BE2C (cell line): ENCODE data around the gene ST8SIA6.

Experiments used
- DNase-seq: peaks from one replicate; pipeline ENCODE4 v3.0.0-alpha.2; 2020
- H3K27me3 ChIP-seq: fragments of 250-450 bp; sonication (Bioruptor Pico); 2 replicates; pipeline ENCODE4 v1.5.1; 2020; ENCODE audit warnings: mild to moderate bottlenecking
- H3K36me3 ChIP-seq: fragments of 250-450 bp; sonication (Bioruptor Pico); 2 replicates; pipeline ENCODE4 v1.5.1; 2020; ENCODE audit warnings: mild to moderate bottlenecking
- H3K4me1 ChIP-seq: fragments of 250-450 bp; sonication (Bioruptor Pico); 2 replicates; pipeline ENCODE4 v1.5.1; 2020
- H3K4me3 ChIP-seq: 2 replicates; pipeline ENCODE4 v1.5.1; 2011; ENCODE audit warnings: low read depth, low read length
- H3K9me3 ChIP-seq: fragments of 250-450 bp; sonication (Bioruptor Pico); 2 replicates; pipeline ENCODE4 v1.5.1; 2020
- CTCF ChIP-seq: IDR thresholded peaks from 2 replicates; pipeline ENCODE4 v1.5.1; 2012; ENCODE audit warnings: mild to moderate bottlenecking, low read depth, low read length

The ST8SIA6 gene

GRCh38 chr10:17431871-17432311 lies 22.5 kb downstream of the ST8SIA6 start:
- no peaks in the 10 kb centered on the region for H3K36me3 ChIP-seq
- H3K9me3 ChIP-seq: no peaks in the 10 kb centered on the region
- peaks cover 16% of the 10 kb centered on the region for H3K27me3 ChIP-seq
- no peak for TF ChIP-seq CTCF
- no peak for DNase-seq
- no peaks in the 10 kb centered on the region for H3K4me1 ChIP-seq
- no peak overlapping the region for H3K4me3 ChIP-seq

- Histone ChIP-seq H3K36me3 (no peaks in the 10 kb centered on the region), H3K4me1 (no peaks in the 10 kb centered on the region), H3K9me3 (no peaks in the 10 kb centered on the region), H3K27me3 (peaks cover 16% of the 10 kb centered on the region), H3K4me3 (no peak overlapping the region)
- peak; percentile 69 for DNase-seq
- peak; percentile 89 for TF ChIP-seq CTCF
These were observed 23.6 kb downstream of the ST8SIA6 start for GRCh38 chr10:17430647-17431355.

- H3K36me3 ChIP-seq: no peaks in the 10 kb centered on the region
- H3K4me1 ChIP-seq: no peaks in the 10 kb centered on the region
- H3K9me3 ChIP-seq: no peaks in the 10 kb centered on the region
- TF ChIP-seq CTCF: no peak
- DNase-seq: no peak
- peaks cover 12% of the 10 kb centered on the region for H3K27me3 ChIP-seq
- no peak overlapping the region for H3K4me3 ChIP-seq
These were observed 24.9 kb downstream of the ST8SIA6 start for GRCh38 chr10:17429490-17429889.

- no peaks in the 10 kb centered on the region for H3K36me3 ChIP-seq
- peaks cover 12% of the 10 kb centered on the region for H3K27me3 ChIP-seq
- no peak for DNase-seq
- H3K4me3 ChIP-seq: no peak overlapping the region
- TF ChIP-seq CTCF: no peak
- no peaks in the 10 kb centered on the region for H3K4me1 ChIP-seq
- no peaks in the 10 kb centered on the region for H3K9me3 ChIP-seq
These were observed 25.9 kb downstream of the ST8SIA6 start for GRCh38 chr10:17428351-17429097.

- no peaks in the 10 kb centered on the region for H3K36me3 ChIP-seq
- DNase-seq: no peak
- no peaks in the 10 kb centered on the region for H3K4me1 ChIP-seq
- H3K27me3 ChIP-seq: peaks cover 12% of the 10 kb centered on the region
- no peaks in the 10 kb centered on the region for H3K9me3 ChIP-seq
- no peak for TF ChIP-seq CTCF
- H3K4me3 ChIP-seq: no peak overlapping the region
These were observed 26.6 kb downstream of the ST8SIA6 start for GRCh38 chr10:17427666-17428350.
